Ovary (tissue), 3 donors: ENCODE data around the gene CRYBB2.

Experiments
- CTCF ChIP-seq, 3 donors: fragments of 450-650 bp in 2 of 3; fragments of 200-600 bp in 1 of 3; IDR thresholded peaks; one replicate each; pipeline versions ENCODE4 v1.5.1 to v1.8.0; 2016 to 2022; ENCODE audit warnings: antibody characterized with exemption in 3 of 3, mild to moderate bottlenecking in 1 of 3
- EP300 ChIP-seq: sonication (generic); formaldehyde crosslinking; IDR thresholded peaks from one replicate; pipeline ENCODE4 v1.6.1; 2017; ENCODE audit warnings: antibody characterized with exemption
- POLR2A ChIP-seq: fragments of 450-650 bp; IDR thresholded peaks from one replicate; pipeline ENCODE4 v1.6.1; 2017; ENCODE audit warnings: antibody characterized with exemption, mild to moderate bottlenecking, moderate library complexity
- donor health status: DM: no; HTN: no; CAD: no.

GRCh38 chr22:25182131-25183110 lies 37.0 kb upstream of the CRYBB2 start:
- TF ChIP-seq CTCF (IDR thresholded peaks at IDR 0.05): no peak
- TF ChIP-seq POLR2A: no peak
- no peak for TF ChIP-seq EP300
